HepG2 (cell line): ENCODE data around the gene TBC1D4. TPM values are rescaled to one million over a fixed set of nuclear protein-coding genes. Genes with fewer than 3 reads are reported as not detected.

Experiments used
- GATA4 ChIP-seq: sonication (generic); IDR thresholded peaks from 2 replicates; pipeline ENCODE4 v1.6.1; 2016; ENCODE audit warnings: antibody characterized with exemption, low read depth, borderline replicate concordance
- JUNB ChIP-seq: sonication (generic); formaldehyde crosslinking; IDR thresholded peaks from 2 replicates; pipeline ENCODE4 v1.8.0; 2022; ENCODE audit warnings: missing genetic modification reagents, mild to moderate bottlenecking, borderline replicate concordance
- RAD21 ChIP-seq: fragments of 450-650 bp; formaldehyde crosslinking; IDR thresholded peaks from 2 replicates; pipeline ENCODE4 v1.5.0; 2020; ENCODE audit warnings: mild to moderate bottlenecking
- ZNF24 ChIP-seq: fragments of 450-650 bp; IDR thresholded peaks from 2 replicates; pipeline ENCODE4 v1.6.1; 2017; ENCODE audit warnings: antibody characterized with exemption, mild to moderate bottlenecking
- ZNF609 ChIP-seq: sonication (generic); formaldehyde crosslinking; IDR thresholded peaks from 2 replicates; pipeline ENCODE4 v1.4.0; 2020; ENCODE audit warnings: mild to moderate bottlenecking, missing genetic modification reagents, borderline replicate concordance
- polyA plus RNA-seq, 8 experiments: library from polyadenylated mRNA; depleted of rRNA in 3 of 8; stranded (reverse) in 7 of 8; unstranded in 1 of 8; fragments of >200 nt; fragmentation: Illumina TruSeq in 4 of 8; extraction: Trizol in 4 of 8; gene quantifications; 2 replicates each; pipeline versions ENCODE4 v1.2.1 to v1.2.3, GENCODE V29; 2011 to 2016; ENCODE audit warnings: low read depth in 4 of 8, missing spikeins in 1 of 8, mixed read lengths in 1 of 8; ENCODE audit not compliant: insufficient read depth in 1 of 8
- total RNA-seq, 5 experiments: library from RNA; depleted of rRNA; stranded (reverse); fragments of >200 nt; fragmentation: Illumina TruSeq; extraction: Trizol; gene quantifications; 2 replicates each; pipeline ENCODE4 v1.2.3, GENCODE V29; 2016; ENCODE audit warnings: low read depth in 1 of 5
- TF ChIP-seq, protein P1 (sequence below): sonication (generic); formaldehyde crosslinking; IDR thresholded peaks from 2 replicates; pipeline ENCODE4 v1.8.1; 2022; ENCODE audit warnings: low read depth, mild to moderate bottlenecking, missing genetic modification reagents
- TF ChIP-seq, protein P2 (sequence below): sonication (generic); formaldehyde crosslinking; IDR thresholded peaks from 2 replicates; pipeline ENCODE4 v1.4.0; 2020; ENCODE audit warnings: missing genetic modification reagents, mild to moderate bottlenecking, borderline replicate concordance
- TF ChIP-seq, protein P3 (sequence below): sonication (generic); formaldehyde crosslinking; IDR thresholded peaks from 2 replicates; pipeline ENCODE4 v1.5.1; 2020; ENCODE audit warnings: missing genetic modification reagents, mild to moderate bottlenecking, borderline replicate concordance

Gene TBC1D4
- total and polyA plus RNA-seq, 2 of the 13 experiments (the other 11 are each of a cell fraction or from before 2014, with no cell fraction given), result 35.9 to 64.4 TPM

GRCh38 chr13:75339635-75340374 lies 142.2 kb downstream of the TBC1D4 start (continued):
- TF ChIP-seq ZNF609 (CRISPR knock-in tag) (peak; percentile 92), JUNB (CRISPR knock-in tag) (peak; percentile 96; the same call in 1 of the 2 replicates), GATA4 (peak; percentile 80; the same call in 1 of the 2 replicates), RAD21 (peak; percentile 26; the same call in 1 of the 2 replicates), ZNF24 (0 out of 2 replicates have a peak, but pooled peaks have one; percentile 37)
- TF ChIP-seq, protein P1, sequence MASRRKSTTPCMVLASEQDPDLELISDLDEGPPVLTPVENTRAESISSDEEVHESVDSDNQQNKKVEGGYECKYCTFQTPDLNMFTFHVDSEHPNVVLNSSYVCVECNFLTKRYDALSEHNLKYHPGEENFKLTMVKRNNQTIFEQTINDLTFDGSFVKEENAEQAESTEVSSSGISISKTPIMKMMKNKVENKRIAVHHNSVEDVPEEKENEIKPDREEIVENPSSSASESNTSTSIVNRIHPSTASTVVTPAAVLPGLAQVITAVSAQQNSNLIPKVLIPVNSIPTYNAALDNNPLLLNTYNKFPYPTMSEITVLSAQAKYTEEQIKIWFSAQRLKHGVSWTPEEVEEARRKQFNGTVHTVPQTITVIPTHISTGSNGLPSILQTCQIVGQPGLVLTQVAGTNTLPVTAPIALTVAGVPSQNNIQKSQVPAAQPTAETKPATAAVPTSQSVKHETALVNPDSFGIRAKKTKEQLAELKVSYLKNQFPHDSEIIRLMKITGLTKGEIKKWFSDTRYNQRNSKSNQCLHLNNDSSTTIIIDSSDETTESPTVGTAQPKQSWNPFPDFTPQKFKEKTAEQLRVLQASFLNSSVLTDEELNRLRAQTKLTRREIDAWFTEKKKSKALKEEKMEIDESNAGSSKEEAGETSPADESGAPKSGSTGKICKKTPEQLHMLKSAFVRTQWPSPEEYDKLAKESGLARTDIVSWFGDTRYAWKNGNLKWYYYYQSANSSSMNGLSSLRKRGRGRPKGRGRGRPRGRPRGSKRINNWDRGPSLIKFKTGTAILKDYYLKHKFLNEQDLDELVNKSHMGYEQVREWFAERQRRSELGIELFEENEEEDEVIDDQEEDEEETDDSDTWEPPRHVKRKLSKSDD (CRISPR knock-in tag), result no peak
- TF ChIP-seq, protein P2, sequence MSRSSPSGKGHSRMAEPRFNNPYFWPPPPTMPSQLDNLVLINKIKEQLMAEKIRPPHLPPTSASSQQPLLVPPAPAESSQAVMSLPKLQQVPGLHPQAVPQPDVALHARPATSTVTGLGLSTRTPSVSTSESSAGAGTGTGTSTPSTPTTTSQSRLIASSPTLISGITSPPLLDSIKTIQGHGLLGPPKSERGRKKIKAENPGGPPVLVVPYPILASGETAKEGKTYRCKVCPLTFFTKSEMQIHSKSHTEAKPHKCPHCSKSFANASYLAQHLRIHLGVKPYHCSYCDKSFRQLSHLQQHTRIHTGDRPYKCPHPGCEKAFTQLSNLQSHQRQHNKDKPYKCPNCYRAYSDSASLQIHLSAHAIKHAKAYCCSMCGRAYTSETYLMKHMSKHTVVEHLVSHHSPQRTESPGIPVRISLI, result peak; percentile 96
- TF ChIP-seq, protein P3, sequence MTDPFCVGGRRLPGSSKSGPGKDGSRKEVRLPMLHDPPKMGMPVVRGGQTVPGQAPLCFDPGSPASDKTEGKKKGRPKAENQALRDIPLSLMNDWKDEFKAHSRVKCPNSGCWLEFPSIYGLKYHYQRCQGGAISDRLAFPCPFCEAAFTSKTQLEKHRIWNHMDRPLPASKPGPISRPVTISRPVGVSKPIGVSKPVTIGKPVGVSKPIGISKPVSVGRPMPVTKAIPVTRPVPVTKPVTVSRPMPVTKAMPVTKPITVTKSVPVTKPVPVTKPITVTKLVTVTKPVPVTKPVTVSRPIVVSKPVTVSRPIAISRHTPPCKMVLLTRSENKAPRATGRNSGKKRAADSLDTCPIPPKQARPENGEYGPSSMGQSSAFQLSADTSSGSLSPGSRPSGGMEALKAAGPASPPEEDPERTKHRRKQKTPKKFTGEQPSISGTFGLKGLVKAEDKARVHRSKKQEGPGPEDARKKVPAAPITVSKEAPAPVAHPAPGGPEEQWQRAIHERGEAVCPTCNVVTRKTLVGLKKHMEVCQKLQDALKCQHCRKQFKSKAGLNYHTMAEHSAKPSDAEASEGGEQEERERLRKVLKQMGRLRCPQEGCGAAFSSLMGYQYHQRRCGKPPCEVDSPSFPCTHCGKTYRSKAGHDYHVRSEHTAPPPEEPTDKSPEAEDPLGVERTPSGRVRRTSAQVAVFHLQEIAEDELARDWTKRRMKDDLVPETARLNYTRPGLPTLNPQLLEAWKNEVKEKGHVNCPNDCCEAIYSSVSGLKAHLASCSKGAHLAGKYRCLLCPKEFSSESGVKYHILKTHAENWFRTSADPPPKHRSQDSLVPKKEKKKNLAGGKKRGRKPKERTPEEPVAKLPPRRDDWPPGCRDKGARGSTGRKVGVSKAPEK (CRISPR knock-in tag), result no peak
- TF ChIP-seq, all 625 proteins: peak for 150
